ENCODE results near the gene MYO10.

Gene MYO10

GRCh38 chr5:16943846-16944678 is 8.0 kb upstream of the MYO10 start:
- DNase-seq (ENCODE audit: low spot score), result no peak

- DNase-seq (ENCODE audit: low spot score), result no peak
These were observed 1.5 kb upstream of the MYO10 start for GRCh38 chr5:16937503-16938161.

- peak; percentile 89 for DNase-seq (ENCODE audit: low spot score)
These were observed 926 bp upstream of the MYO10 start for GRCh38 chr5:16936989-16937438.

GRCh38 chr5:16935231-16936149 is 598 bp downstream of the MYO10 start:
- peak; percentile 73 for DNase-seq (ENCODE audit: low spot score)

GRCh38 chr5:16934677-16935153 is 1.4 kb downstream of the MYO10 start:
- DNase-seq (ENCODE audit: low spot score), result peak; percentile 66

- peak; percentile 75 for DNase-seq (ENCODE audit: low spot score)
These were observed 2.0 kb downstream of the MYO10 start for GRCh38 chr5:16934123-16934522.

GRCh38 chr5:16933337-16933736 is 2.8 kb downstream of the MYO10 start:
- DNase-seq (ENCODE audit: low spot score), result no peak

- DNase-seq (ENCODE audit: low spot score), result no peak
These were observed 3.7 kb downstream of the MYO10 start for GRCh38 chr5:16932401-16932800.

- no peak for DNase-seq (ENCODE audit: low spot score)
These were observed 4.6 kb downstream of the MYO10 start for GRCh38 chr5:16931334-16932110.

- DNase-seq (ENCODE audit: low spot score), result no peak
These were observed 5.6 kb downstream of the MYO10 start for GRCh38 chr5:16930496-16930895.

GRCh38 chr5:16929831-16930230 is 6.3 kb downstream of the MYO10 start:
- DNase-seq (ENCODE audit: low spot score), result no peak

GRCh38 chr5:16929347-16929746 is 6.7 kb downstream of the MYO10 start:
- no peak for DNase-seq (ENCODE audit: low spot score)

GRCh38 chr5:16927613-16928012 is 8.5 kb downstream of the MYO10 start:
- no peak for DNase-seq (ENCODE audit: low spot score)

- DNase-seq (ENCODE audit: low spot score), result no peak
These were observed 9.7 kb downstream of the MYO10 start for GRCh38 chr5:16926417-16926816.

- no peak for DNase-seq (ENCODE audit: low spot score)
These were observed 11.9 kb downstream of the MYO10 start for GRCh38 chr5:16924206-16924605.

GRCh38 chr5:16922430-16922829 is 13.7 kb downstream of the MYO10 start:
- no peak for DNase-seq (ENCODE audit: low spot score)

- no peak for DNase-seq (ENCODE audit: low spot score)
These were observed 14.9 kb downstream of the MYO10 start for GRCh38 chr5:16921211-16921610.

GRCh38 chr5:16920109-16920816 is 15.8 kb downstream of the MYO10 start:
- DNase-seq (ENCODE audit: low spot score), result no peak

GRCh38 chr5:16918891-16919671 is 17.0 kb downstream of the MYO10 start:
- DNase-seq (ENCODE audit: low spot score), result no peak

GRCh38 chr5:16918156-16918555 is 17.9 kb downstream of the MYO10 start:
- DNase-seq (ENCODE audit: low spot score), result no peak

Data from SW480 (cell line).